CD4-positive, alpha-beta T cell treated with Interleukin-6 for 4 hours (primary cell): ENCODE measurements around the gene SS18L1.

Experiments used
- DNase-seq: peaks from one replicate; pipeline ENCODE4 v3.0.0-alpha.2; 2020; ENCODE audit warnings: mixed read lengths

Gene SS18L1

GRCh38 chr20:62200491-62201172, 57.1 kb downstream of the SS18L1 start:
- DNase-seq, result no peak

GRCh38 chr20:62201173-62202082, 57.9 kb downstream of the SS18L1 start:
- DNase-seq, result no peak

GRCh38 chr20:62202083-62202395, 58.5 kb downstream of the SS18L1 start:
- no peak for DNase-seq

GRCh38 chr20:62202676-62203377, 59.3 kb downstream of the SS18L1 start:
- DNase-seq, result no peak

GRCh38 chr20:62203378-62204030, 59.9 kb downstream of the SS18L1 start:
- no peak for DNase-seq

- no peak for DNase-seq
These were observed 62.2 kb downstream of the SS18L1 start for GRCh38 chr20:62205618-62206387.

- DNase-seq, result no peak
These were observed 62.8 kb downstream of the SS18L1 start for GRCh38 chr20:62206388-62206775.

- DNase-seq, result no peak
These were observed 64.7 kb downstream of the SS18L1 start for GRCh38 chr20:62208061-62208794.

GRCh38 chr20:62208795-62209755, 65.5 kb downstream of the SS18L1 start:
- DNase-seq, result no peak

GRCh38 chr20:62209850-62210495, 66.4 kb downstream of the SS18L1 start:
- no peak for DNase-seq

- DNase-seq, result no peak
These were observed 66.9 kb downstream of the SS18L1 start for GRCh38 chr20:62210496-62210855.

GRCh38 chr20:62211216-62211615, 67.6 kb downstream of the SS18L1 start:
- no peak for DNase-seq

- no peak for DNase-seq
These were observed 68.3 kb downstream of the SS18L1 start for GRCh38 chr20:62211769-62212288.

- DNase-seq, result no peak
These were observed 68.7 kb downstream of the SS18L1 start for GRCh38 chr20:62212299-62212698.

GRCh38 chr20:62214067-62214466, 70.5 kb downstream of the SS18L1 start:
- DNase-seq, result no peak

- DNase-seq, result no peak
These were observed 71.7 kb downstream of the SS18L1 start for GRCh38 chr20:62215020-62215990.

GRCh38 chr20:62215991-62216635, 72.5 kb downstream of the SS18L1 start:
- no peak for DNase-seq
